VCaP (cell line): Measurements from ENCODE around the gene ATPAF1.
A peak's percentile ranks its signal among the peaks of the same experiment; 100 is the strongest.

Source experiments
- H3K27ac ChIP-seq: fragments of 450-650 bp; 2 replicates; pipeline ENCODE4 v1.5.1; 2017
- CTCF ChIP-seq: fragments of 450-650 bp; conservative IDR thresholded peaks from 2 replicates; pipeline ENCODE4 v1.5.1; 2017; ENCODE audit warnings: mild to moderate bottlenecking, moderate library complexity

The ATPAF1 gene

GRCh38 chr1:46635205-46635604 is 33.0 kb downstream of the ATPAF1 start:
- no peak overlapping the region for H3K27ac ChIP-seq
- no peak for TF ChIP-seq CTCF

- TF ChIP-seq CTCF: no peak
- no peak overlapping the region for H3K27ac ChIP-seq
These were observed 37.4 kb downstream of the ATPAF1 start for GRCh38 chr1:46630719-46631118.

GRCh38 chr1:46623743-46624644 is 44.2 kb downstream of the ATPAF1 start:
- TF ChIP-seq CTCF: no peak
- H3K27ac ChIP-seq: no peak overlapping the region

GRCh38 chr1:46622344-46622743 is 45.8 kb downstream of the ATPAF1 start:
- TF ChIP-seq CTCF: peak; percentile 81
- no peak overlapping the region for H3K27ac ChIP-seq

DNA sequence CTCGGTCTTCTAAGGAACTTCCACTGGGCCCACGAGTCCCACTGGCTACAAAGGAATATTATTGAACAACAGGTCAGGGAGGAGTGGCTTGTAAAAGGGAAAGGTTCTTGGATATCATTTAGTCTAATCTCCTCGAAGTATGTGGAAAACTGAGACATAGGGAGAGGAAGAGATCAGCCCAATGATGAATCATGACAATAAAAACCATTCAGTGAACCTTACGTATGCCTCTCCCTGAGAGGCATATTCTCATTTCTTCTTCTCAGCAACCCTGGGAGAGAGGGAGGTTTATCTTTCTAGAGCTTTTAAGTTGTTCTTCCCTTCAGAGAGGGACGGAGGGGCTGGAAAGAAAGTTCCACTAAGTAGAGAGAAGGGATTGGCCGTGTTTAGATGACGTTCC is 46.2 kb downstream of the ATPAF1 start:
- H3K27ac ChIP-seq: no peak overlapping the region
- no peak for TF ChIP-seq CTCF

DNA sequence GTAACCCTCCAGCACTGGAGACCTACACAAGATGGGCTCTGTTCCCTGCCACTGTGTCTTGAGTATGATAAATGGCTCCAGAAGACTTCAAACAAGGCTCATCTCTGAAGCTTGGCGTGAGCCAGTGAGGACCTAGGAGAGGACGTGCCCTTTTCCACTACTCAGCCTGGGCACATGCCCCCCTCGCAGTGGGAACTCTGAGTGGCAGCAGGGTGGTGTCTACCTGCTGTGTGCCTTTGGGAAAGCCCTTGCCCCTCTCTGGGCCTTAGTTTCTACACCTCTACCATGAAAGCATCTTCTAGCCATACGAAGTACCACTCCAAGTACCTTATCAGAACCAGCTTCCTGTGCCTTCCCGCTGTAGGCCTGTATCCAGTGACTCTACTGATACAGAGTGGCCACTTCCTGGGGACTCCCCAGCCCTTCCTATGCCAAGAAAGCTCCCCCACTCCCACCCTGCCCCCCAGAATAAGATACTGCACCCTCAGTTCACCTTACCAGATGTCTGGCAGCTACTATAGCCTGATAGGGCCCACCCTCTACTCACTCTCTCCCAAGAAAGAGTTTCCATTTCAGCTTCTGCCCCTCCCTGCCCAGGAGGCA is 48.4 kb downstream of the ATPAF1 start:
- no peak overlapping the region for H3K27ac ChIP-seq
- TF ChIP-seq CTCF: no peak

DNA sequence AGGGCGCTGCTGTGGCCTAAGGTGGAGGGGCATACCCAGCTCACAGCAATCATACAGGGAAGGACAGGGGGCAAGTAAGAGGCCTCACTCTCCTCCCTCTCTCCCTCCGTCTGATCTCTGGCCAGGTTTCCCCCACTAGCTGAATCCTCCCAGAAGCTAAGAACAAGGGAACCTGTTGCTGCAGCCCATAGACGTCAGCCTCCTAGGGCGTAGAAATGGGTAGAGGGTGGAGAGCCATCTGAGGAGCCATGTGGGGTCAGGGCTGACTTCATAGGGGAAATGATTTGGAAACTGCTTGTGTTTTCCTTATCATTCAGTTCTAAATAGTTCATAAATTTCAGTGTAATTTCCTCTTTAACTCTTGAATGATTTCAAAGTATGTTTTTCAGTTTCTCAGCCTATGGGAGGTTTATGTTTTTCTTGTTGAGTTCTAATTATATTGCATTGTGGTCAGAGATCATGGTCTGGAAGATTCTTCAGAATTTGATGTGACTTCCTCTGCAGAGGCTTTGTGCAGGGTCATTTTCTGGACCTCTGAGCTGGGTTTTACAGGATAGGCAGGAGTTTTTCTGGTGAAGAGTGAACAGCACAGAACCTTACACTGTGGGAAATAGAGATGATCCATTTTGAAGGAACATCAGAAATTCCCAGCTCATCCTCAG is 49.3 kb downstream of the ATPAF1 start:
- H3K27ac ChIP-seq: no peak overlapping the region
- no peak for TF ChIP-seq CTCF
